K562 (cell line): Measurements from ENCODE around the gene PALLD. TPM values are rescaled to one million over a fixed set of nuclear protein-coding genes. Genes with fewer than 3 reads are reported as not detected.

Experiments used
- ATAC-seq: fragments of 200-7000 bp; cut with Tn5 transposase; 3 replicates; pipeline ENCODE4 v1.9.1; 2020; ENCODE audit warnings: moderate library complexity
- BruUV-seq: library from RNA; stranded (reverse); fragments of 400-500 nt; replicated peaks from 2 replicates; lab custom pipeline; 2021; lab: Mats Ljungman, UMichigan
- CTCF ChIA-PET: fragments of 300-600 bp; formaldehyde crosslinking; extraction: SDS; loops from one replicate; lab custom pipeline; 2021; ENCODE audit warnings: low intra/inter-chr PET ratio; lab: Yijun Ruan, JAX
- POLR2A ChIA-PET: fragments of 300-600, 350-650 bp; sonication (Branson Sonifier 250); formaldehyde crosslinking; extraction: SDS; loops from one replicate; lab custom pipeline; 2021; ENCODE audit warnings: antibody characterized with exemption, inconsistent platforms; lab: Yijun Ruan, JAX
- DNase-seq, 4 experiments: peaks; one replicate each; pipeline versions ENCODE4 v3.0.0 to v3.0.0-alpha.2; 2011 to 2018; ENCODE audit warnings: low spot score in 3 of 4, mixed read lengths in 3 of 4; ENCODE audit errors: extremely low read depth in 1 of 4
- FAIRE-seq: peaks from 2 replicates; lab custom pipeline; 2011; peaks lifted over from hg19 to GRCh38; lab: Jason Lieb, UNC
- H2AFZ ChIP-seq: 2 replicates; pipeline ENCODE4 v1.6.0; 2011; ENCODE audit warnings: low read depth, low read length, control low read depth, inconsistent platforms
- H3K27ac ChIP-seq: fragments of 200-600 bp; 3 replicates; pipeline ENCODE4 v1.8.0; 2011; ENCODE audit warnings: low read depth, mild to moderate bottlenecking, control low read depth, inconsistent platforms, low read length, moderate library complexity, mixed read lengths; ENCODE audit errors: extremely low read depth
- H3K27me3 ChIP-seq, 2 experiments: fragments of 300-600 bp in 1 of 2; 2 replicates in 1 of 2; 3 replicates in 1 of 2; pipeline versions ENCODE4 v1.6.0 to v1.8.0; 2011; ENCODE audit warnings: inconsistent platforms in 2 of 2, low read length in 2 of 2, mild to moderate bottlenecking in 1 of 2, mixed read lengths in 1 of 2, moderate library complexity in 1 of 2; ENCODE audit not compliant: control insufficient read depth in 2 of 2, insufficient read depth in 2 of 2
- H3K36me3 ChIP-seq: fragments of 300-600 bp; 3 replicates; pipeline ENCODE4 v1.8.0; 2011; ENCODE audit warnings: mild to moderate bottlenecking, low read length, inconsistent platforms; ENCODE audit not compliant: control insufficient read depth, insufficient read depth
- H3K4me1 ChIP-seq, 2 experiments: fragments of 200-600 bp in 1 of 2; replicated peaks in 1 of 2; 2 replicates in 1 of 2; 3 replicates in 1 of 2; pipeline versions ENCODE4 v1.5.1 to v1.8.0; 2011; ENCODE audit warnings: inconsistent platforms in 2 of 2, low read length in 2 of 2, mild to moderate bottlenecking in 1 of 2, mixed read lengths in 1 of 2, moderate library complexity in 1 of 2; ENCODE audit not compliant: control insufficient read depth in 2 of 2, insufficient read depth in 2 of 2
- H3K4me2 ChIP-seq: 2 replicates; pipeline ENCODE4 v1.6.1; 2011; ENCODE audit warnings: low read length, control low read depth, inconsistent platforms, mixed read lengths; ENCODE audit not compliant: insufficient read depth
- H3K4me3 ChIP-seq: fragments of 200-600 bp; sonication (generic), shearing (Covaris generic); 2 replicates; pipeline ENCODE4 v1.5.1; 2016; ENCODE audit warnings: control low read depth, inconsistent platforms
- H3K79me2 ChIP-seq: fragments of 200-600 bp; 3 replicates; pipeline ENCODE4 v1.8.0; 2011; ENCODE audit warnings: low read length, inconsistent platforms; ENCODE audit not compliant: control insufficient read depth, insufficient read depth
- H3K9ac ChIP-seq, 2 experiments: 2 replicates each; pipeline versions ENCODE4 v1.6.0 to v1.6.1; 2011; ENCODE audit warnings: low read depth in 2 of 2, low read length in 2 of 2, control low read depth in 1 of 2, inconsistent platforms in 1 of 2, mild to moderate bottlenecking in 1 of 2, mixed read lengths in 1 of 2; ENCODE audit not compliant: insufficient read depth in 1 of 2
- H3K9me1 ChIP-seq: one replicate; pipeline ENCODE4 v1.6.0; 2011; ENCODE audit warnings: inconsistent platforms, mild to moderate bottlenecking, low read length, moderate library complexity; ENCODE audit not compliant: control insufficient read depth, insufficient read depth
- H3K9me3 ChIP-seq: replicated peaks from 2 replicates; pipeline ENCODE4 v1.5.1; 2011; ENCODE audit warnings: low read depth, low read length, inconsistent platforms; ENCODE audit not compliant: control insufficient read depth, insufficient read depth
- H4K20me1 ChIP-seq: replicated peaks from 2 replicates; pipeline ENCODE4 v1.6.1; 2011; ENCODE audit warnings: low read length, inconsistent platforms, mixed read lengths; ENCODE audit not compliant: control insufficient read depth, insufficient read depth
- DIDO1 ChIP-seq: fragments of 450-650 bp; IDR thresholded peaks from 2 replicates; pipeline ENCODE4 v1.6.1; 2016; ENCODE audit warnings: low read depth, missing biosample characterization, missing genetic modification characterization
- HNRNPH1 ChIP-seq: fragments of 200-400 bp; formaldehyde crosslinking; optimal IDR thresholded peaks from 2 replicates; pipeline ENCODE3; 2017; ENCODE audit warnings: low read depth, mild to moderate bottlenecking, low read length, moderate library complexity
- HNRNPUL1 ChIP-seq: fragments of 200-400 bp; formaldehyde crosslinking; IDR thresholded peaks from 2 replicates; pipeline ENCODE4 v1.6.1; 2017; ENCODE audit warnings: low read length
- PTTG1 ChIP-seq: fragments of 450-650 bp; IDR thresholded peaks from 2 replicates; pipeline ENCODE4 v1.6.1; 2016; ENCODE audit warnings: low read depth, mild to moderate bottlenecking, missing genetic modification characterization, missing compliant biosample characterization
- RBM34 ChIP-seq: fragments of 200-400 bp; formaldehyde crosslinking; IDR thresholded peaks from 2 replicates; pipeline ENCODE4 v1.6.1; 2018; ENCODE audit warnings: low read length, borderline replicate concordance; ENCODE audit not compliant: insufficient read depth
- SPI1 ChIP-seq: IDR thresholded peaks from 2 replicates; pipeline ENCODE4 v1.6.1; 2011; ENCODE audit warnings: low read depth, low read length, control low read depth, borderline replicate concordance
- TCF7L2 ChIP-seq: fragments of 150-350 bp; IDR thresholded peaks from 2 replicates; pipeline ENCODE4 v1.6.1; 2016; ENCODE audit warnings: low read depth, mild to moderate bottlenecking, low read length, moderate library complexity
- WGBS: fragments of 100-300 bp; shearing (Covaris generic); methylation state at CpG from one replicate; pipeline ENCODE4 v1.1.6; 2016; ENCODE audit warnings: low coverage, mixed read lengths; ENCODE audit not compliant: insufficient coverage; ENCODE audit errors: missing lambda C conversion rate; 5-methylcytosine and 5-hydroxymethylcytosine counted together
- in situ Hi-C: fragments of 300-500 bp; cut with MboI; formaldehyde crosslinking; loops from 4 replicates; pipeline ENCODE4 v1.15.0; 2018; ENCODE audit warnings: inconsistent platforms, mixed read lengths
- intact Hi-C: fragments of 100-400 bp; cut with micrococcal nuclease; formaldehyde crosslinking; loops from 2 replicates; pipeline ENCODE4 v1.14.2; 2022
- polyA plus RNA-seq, 8 experiments: library from polyadenylated mRNA; depleted of rRNA in 4 of 8; stranded (reverse) in 5 of 8; unstranded in 3 of 8; fragments of >200 nt; fragmentation: Nextera tagmentation in 2 of 8; fragmentation: Illumina TruSeq in 1 of 8; extraction: Ambion mirVana in 2 of 8; extraction: Trizol in 1 of 8; gene quantifications; 2 replicates each; pipeline versions ENCODE4 v1.2.1 to v1.2.3, GENCODE V29; 2011 to 2014; ENCODE audit warnings: inconsistent platforms in 1 of 8, missing spikeins in 1 of 8
- total RNA-seq, 7 experiments: library from RNA; depleted of rRNA in 6 of 7; stranded (reverse); fragments of >200 nt in 6 of 7; fragmentation: Illumina TruSeq in 2 of 7; extraction: Trizol in 2 of 7; gene quantifications; 2 replicates each; pipeline versions ENCODE4 v1.2.1 to v1.2.3, GENCODE V29; 2011 to 2021; ENCODE audit warnings: low replicate concordance in 1 of 7
- TF ChIP-seq, protein P1 (sequence below): fragments of 200-800 bp; sonication (Bioruptor generic); IDR thresholded peaks from 2 replicates; pipeline ENCODE4 v1.6.1; 2017; ENCODE audit warnings: missing genetic modification characterization, missing compliant biosample characterization
- TF ChIP-seq, protein P2 (sequence below): fragments of 250-450 bp; sonication (Bioruptor Pico); IDR thresholded peaks from 2 replicates; pipeline ENCODE4 v1.4.0; 2020
- TF ChIP-seq, protein P3 (sequence below): sonication (generic); formaldehyde crosslinking; IDR thresholded peaks from 2 replicates; pipeline ENCODE4 v1.8.0; 2022; ENCODE audit warnings: mild to moderate bottlenecking, missing genetic modification reagents
- TF ChIP-seq, protein P4 (sequence below): fragments of 450-650 bp; formaldehyde crosslinking; IDR thresholded peaks from 2 replicates; pipeline ENCODE4 v1.4.0; 2020; ENCODE audit warnings: mild to moderate bottlenecking, moderate library complexity

The PALLD gene
- total and polyA plus RNA-seq, 9 of the 15 experiments (the other 6 are each of a cell fraction or from before 2014, with no cell fraction given) = 0.01 to 0.35 (median 0.06) TPM; not detected in 3

DNA sequence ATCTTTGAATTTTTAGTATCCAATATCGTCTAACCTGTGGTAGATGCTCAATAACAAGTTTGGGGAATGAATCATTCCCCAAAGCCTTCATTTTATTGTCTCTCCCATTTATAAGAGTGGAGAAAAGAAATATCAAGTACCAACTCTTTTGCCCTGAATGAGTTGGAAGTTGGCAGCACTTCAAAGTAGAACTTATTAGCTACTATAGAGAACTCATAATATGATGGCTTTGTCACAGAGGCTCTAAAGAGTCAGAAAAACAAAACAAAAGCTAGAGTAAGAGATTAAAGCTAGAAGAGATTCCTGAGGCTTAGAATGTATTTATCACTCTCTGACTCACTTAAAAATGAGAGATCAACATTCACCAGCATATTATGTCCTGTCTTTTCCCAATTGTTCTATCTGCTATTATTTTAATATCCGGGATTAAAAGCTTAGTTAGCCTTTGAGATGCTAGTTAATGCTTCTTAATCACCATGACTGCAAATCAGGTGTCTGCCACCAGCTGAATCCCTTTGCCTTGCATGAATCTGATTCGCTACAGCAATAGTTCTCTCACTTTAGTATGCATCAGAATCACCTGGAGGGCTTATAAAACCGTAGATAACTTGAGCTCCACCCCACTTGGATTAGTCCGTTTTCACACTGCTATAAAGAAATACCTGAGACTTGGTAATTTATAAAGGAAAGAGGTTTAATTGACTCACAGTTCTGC, 77.9 kb downstream of the PALLD start:
- Histone ChIP-seq H3K27me3 (no peaks in the 10 kb centered on the region), H3K9me1 (no peaks in the 10 kb centered on the region), H3K4me1 (no peaks in the 10 kb centered on the region), H3K36me3 (no peaks in the 10 kb centered on the region), H4K20me1 (no peaks in the 10 kb centered on the region), H3K4me3 (no peak overlapping the region), H3K79me2 (no peaks in the 10 kb centered on the region), H3K4me2 (no peak overlapping the region), H3K9me3 (no peaks in the 10 kb centered on the region), H3K9ac (no peak overlapping the region), H2AFZ (no peak overlapping the region), H3K27ac (no peak overlapping the region)
- no peak for FAIRE-seq
- intact Hi-C loops = no loop called here
- CTCF ChIA-PET = no interaction called here
- ATAC-seq = no peak
- POLR2A ChIA-PET = interaction anchor here (0.7 kb wide), 1 partner anchor 9 kb away, joined by 6 read pairs; no protein-coding TSS in a partner anchor
- DNase-seq = no peak
- in situ Hi-C loops = no loop called here
- BruUV-seq = no TSS peak
- WGBS = 0% methylated on average over 5 of the region's 5 CpGs
- TF ChIP-seq, protein P1, sequence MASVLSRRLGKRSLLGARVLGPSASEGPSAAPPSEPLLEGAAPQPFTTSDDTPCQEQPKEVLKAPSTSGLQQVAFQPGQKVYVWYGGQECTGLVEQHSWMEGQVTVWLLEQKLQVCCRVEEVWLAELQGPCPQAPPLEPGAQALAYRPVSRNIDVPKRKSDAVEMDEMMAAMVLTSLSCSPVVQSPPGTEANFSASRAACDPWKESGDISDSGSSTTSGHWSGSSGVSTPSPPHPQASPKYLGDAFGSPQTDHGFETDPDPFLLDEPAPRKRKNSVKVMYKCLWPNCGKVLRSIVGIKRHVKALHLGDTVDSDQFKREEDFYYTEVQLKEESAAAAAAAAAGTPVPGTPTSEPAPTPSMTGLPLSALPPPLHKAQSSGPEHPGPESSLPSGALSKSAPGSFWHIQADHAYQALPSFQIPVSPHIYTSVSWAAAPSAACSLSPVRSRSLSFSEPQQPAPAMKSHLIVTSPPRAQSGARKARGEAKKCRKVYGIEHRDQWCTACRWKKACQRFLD (CRISPR knock-in tag) = no peak
- no peak for TF ChIP-seq SPI1
- no peak for TF ChIP-seq DIDO1 (tag)
- no peak for TF ChIP-seq PTTG1
- TF ChIP-seq, protein P2, sequence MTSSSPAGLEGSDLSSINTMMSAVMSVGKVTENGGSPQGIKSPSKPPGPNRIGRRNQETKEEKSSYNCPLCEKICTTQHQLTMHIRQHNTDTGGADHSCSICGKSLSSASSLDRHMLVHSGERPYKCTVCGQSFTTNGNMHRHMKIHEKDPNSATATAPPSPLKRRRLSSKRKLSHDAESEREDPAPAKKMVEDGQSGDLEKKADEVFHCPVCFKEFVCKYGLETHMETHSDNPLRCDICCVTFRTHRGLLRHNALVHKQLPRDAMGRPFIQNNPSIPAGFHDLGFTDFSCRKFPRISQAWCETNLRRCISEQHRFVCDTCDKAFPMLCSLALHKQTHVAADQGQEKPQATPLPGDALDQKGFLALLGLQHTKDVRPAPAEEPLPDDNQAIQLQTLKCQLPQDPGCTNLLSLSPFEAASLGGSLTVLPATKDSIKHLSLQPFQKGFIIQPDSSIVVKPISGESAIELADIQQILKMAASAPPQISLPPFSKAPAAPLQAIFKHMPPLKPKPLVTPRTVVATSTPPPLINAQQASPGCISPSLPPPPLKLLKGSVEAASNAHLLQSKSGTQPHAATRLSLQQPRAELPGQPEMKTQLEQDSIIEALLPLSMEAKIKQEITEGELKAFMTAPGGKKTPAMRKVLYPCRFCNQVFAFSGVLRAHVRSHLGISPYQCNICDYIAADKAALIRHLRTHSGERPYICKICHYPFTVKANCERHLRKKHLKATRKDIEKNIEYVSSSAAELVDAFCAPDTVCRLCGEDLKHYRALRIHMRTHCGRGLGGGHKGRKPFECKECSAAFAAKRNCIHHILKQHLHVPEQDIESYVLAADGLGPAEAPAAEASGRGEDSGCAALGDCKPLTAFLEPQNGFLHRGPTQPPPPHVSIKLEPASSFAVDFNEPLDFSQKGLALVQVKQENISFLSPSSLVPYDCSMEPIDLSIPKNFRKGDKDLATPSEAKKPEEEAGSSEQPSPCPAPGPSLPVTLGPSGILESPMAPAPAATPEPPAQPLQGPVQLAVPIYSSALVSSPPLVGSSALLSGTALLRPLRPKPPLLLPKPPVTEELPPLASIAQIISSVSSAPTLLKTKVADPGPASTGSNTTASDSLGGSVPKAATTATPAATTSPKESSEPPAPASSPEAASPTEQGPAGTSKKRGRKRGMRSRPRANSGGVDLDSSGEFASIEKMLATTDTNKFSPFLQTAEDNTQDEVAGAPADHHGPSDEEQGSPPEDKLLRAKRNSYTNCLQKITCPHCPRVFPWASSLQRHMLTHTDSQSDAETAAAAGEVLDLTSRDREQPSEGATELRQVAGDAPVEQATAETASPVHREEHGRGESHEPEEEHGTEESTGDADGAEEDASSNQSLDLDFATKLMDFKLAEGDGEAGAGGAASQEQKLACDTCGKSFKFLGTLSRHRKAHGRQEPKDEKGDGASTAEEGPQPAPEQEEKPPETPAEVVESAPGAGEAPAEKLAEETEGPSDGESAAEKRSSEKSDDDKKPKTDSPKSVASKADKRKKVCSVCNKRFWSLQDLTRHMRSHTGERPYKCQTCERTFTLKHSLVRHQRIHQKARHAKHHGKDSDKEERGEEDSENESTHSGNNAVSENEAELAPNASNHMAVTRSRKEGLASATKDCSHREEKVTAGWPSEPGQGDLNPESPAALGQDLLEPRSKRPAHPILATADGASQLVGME (CRISPR knock-in tag) = no peak
- no peak for TF ChIP-seq TCF7L2
- TF ChIP-seq HNRNPH1 = no peak
- TF ChIP-seq, protein P3, sequence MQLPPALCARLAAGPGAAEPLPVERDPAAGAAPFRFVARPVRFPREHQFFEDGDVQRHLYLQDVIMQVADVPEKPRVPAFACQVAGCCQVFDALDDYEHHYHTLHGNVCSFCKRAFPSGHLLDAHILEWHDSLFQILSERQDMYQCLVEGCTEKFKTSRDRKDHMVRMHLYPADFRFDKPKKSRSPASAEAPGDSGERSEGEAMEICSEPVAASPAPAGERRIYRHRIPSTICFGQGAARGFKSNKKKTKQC (CRISPR knock-in tag) = no peak
- TF ChIP-seq HNRNPUL1 = no peak
- TF ChIP-seq, protein P4, sequence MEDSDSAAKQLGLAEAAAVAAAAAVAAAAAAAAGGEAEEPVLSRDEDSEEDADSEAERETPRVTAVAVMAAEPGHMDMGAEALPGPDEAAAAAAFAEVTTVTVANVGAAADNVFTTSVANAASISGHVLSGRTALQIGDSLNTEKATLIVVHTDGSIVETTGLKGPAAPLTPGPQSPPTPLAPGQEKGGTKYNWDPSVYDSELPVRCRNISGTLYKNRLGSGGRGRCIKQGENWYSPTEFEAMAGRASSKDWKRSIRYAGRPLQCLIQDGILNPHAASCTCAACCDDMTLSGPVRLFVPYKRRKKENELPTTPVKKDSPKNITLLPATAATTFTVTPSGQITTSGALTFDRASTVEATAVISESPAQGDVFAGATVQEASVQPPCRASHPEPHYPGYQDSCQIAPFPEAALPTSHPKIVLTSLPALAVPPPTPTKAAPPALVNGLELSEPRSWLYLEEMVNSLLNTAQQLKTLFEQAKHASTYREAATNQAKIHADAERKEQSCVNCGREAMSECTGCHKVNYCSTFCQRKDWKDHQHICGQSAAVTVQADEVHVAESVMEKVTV (CRISPR knock-in tag) = no peak
- no peak for TF ChIP-seq RBM34
